CD4-positive, alpha-beta T cell treated with Interleukin-4 for 1 hour (primary cell): ENCODE results near the gene PTPRC.

Experiments used
- DNase-seq, 2 donors: peaks; one replicate each; pipeline ENCODE4 v3.0.0-alpha.2; 2020 to 2022

Gene PTPRC

DNA sequence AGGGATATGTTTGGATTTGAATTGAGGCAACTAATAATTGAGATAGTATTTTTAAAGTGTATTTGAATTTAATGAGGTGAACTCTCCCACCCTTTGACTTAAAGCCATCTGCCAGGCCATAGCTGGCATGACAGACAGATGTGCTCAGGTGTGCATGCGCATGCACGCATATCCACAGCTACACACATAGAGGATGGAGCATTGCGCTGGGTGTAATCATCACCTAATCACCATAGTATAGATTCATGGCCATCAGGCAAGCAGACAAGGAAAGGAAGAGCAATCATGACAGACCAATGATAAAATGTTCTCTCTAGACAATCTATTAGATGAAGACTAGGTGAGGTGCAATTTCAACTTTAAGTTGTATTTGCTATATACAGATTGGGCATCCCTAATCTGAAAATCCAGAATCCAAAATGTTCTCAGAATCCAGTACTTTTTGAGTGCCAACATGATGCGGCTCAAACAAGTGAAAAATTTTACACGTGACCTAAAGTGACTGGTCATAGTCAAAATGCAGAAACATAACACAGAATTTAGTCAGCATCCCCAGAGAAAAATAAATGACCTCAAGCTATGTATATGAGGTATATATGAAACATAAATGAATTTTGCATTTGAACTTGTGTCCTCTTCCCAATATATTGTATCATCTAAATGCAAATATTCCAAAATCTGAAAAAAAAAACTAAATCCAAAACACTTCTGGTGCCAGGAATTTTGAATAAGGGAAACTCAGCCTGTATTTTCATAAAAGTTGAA is 70.1 kb downstream of the PTPRC start:
- DNase-seq: no peak

DNA sequence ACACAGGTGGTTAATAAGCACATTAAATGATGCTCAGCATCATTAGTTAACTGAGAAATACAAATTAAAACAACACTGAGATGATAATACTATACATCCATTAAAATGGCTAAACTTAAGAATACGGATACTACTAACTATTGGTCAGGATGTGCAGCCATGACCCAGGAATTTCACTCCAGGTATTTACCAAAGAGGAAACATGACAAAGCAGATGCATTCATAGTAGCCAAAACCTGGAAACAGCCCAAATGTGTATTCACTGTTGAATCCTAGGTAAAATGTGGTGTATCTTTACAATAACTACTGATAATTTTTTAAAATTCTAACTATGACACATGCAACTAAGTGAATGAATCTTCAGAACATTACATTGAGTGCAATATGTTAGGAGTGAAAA is 73.0 kb downstream of the PTPRC start:
- DNase-seq: no peak

GRCh38 chr1:198713081-198713480 is 74.2 kb downstream of the PTPRC start:
- no peak for DNase-seq

DNA sequence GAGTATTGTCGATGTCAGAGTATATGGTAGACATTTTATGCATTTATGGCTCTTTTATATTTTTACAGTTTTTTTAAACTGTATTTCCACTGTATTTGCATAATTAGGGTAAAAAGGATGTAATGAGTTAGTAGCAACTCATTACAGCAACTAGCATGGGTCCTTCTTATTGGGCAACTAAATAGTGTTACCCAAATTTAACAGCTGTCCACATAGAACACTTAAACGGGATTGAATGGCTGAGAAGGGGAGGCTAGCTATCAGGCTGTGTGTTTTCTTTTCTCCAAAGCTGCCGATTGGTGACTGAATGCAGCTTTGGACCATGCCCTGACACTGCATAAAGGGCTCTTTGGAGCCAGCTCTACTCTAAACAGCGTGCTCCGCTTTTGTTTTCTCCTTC is 75.4 kb downstream of the PTPRC start:
- DNase-seq: no peak

DNA sequence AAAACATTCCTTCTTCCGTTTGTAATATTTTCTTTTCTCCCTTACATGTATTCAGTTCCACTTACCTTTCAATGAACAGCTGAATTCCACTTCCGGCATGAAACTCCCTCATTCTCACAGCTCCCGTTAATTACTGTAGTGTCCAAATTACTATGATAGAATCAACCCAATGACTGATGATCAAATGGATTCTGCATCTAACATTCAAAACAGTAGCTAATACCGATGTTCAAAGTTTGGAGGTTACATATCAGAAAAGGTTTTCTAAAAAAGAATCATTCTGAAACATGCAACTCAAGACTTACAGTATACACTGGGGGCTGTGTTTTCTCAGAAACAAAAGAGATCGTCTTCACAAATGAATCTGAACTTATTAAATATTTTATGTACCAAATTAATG is 77.2 kb downstream of the PTPRC start:
- no peak for DNase-seq

- no peak for DNase-seq
These were observed 78.7 kb downstream of the PTPRC start for GRCh38 chr1:198717510-198717909.

- DNase-seq: no peak
These were observed 84.3 kb downstream of the PTPRC start for GRCh38 chr1:198723127-198723526.

- DNase-seq: no peak
These were observed 86.2 kb downstream of the PTPRC start for GRCh38 chr1:198725090-198725489.

- no peak for DNase-seq
These were observed 87.6 kb downstream of the PTPRC start for GRCh38 chr1:198726455-198726854.

DNA sequence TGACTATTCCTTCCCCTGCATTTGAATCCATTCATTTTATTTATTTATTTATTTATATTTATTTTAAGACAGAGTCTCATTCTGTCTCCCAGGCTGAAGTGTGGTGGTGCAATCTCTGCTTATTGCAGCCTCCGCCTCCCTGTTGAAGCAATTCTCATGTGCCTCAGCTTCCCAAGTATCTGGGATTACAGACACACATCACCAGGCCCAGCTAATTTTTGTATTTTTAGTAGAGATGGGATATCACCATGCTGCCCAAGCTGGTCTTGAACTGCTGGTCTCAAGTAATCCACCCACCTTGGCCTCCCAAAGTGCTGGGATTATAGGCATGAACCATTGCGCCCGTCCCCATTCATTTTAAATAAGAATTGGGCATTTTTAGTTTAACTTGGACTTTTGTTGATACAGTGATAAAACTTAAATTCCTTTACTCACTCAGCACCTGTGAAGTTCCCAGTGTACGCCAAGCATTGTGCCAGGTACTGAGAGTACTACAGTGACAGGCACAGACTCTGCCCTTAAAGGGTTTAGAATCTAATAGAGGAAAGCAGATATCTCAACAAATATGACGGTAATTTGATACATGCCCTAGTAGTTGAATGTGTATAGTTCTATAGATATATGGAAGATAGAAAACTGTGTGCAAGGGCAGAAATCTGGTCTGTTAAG is 90.5 kb downstream of the PTPRC start:
- no peak for DNase-seq

- DNase-seq: no peak
These were observed 92.1 kb downstream of the PTPRC start for GRCh38 chr1:198730952-198731351.

DNA sequence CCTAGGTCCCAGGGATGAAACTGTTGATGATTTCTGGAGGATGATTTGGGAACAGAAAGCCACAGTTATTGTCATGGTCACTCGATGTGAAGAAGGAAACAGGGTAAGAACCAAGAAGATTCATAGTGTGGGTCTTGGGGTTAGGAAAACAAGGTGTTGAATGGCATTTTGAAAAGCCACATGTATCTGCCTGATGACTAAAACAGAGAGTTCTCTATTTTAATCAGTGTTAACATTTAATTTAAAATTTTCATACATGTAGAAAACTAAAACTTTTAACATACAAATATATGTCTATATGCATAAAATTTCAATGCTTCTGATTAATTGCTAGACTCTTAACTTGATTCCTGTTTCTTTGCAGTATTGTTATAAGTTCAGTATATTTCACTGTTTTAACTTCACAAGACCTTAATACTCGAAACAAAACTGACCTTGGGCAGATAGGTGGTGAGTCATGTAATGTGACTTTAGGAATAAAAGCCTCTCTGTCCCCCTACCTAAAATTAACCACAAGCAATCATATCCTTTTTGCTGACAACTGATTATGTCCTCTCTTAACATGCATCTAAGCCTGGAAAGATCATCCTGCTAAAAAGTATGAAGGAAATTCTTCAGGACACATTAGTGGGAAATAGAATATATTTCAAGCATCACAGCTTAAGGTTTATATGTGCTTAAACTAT is 95.6 kb downstream of the PTPRC start:
- no peak for DNase-seq

- DNase-seq: no peak
These were observed 102.9 kb downstream of the PTPRC start for GRCh38 chr1:198741744-198742143.

- DNase-seq: no peak
These were observed 108.3 kb downstream of the PTPRC start for GRCh38 chr1:198747127-198747526.

- no peak for DNase-seq
These were observed 110.4 kb downstream of the PTPRC start for GRCh38 chr1:198749279-198749678.

DNA sequence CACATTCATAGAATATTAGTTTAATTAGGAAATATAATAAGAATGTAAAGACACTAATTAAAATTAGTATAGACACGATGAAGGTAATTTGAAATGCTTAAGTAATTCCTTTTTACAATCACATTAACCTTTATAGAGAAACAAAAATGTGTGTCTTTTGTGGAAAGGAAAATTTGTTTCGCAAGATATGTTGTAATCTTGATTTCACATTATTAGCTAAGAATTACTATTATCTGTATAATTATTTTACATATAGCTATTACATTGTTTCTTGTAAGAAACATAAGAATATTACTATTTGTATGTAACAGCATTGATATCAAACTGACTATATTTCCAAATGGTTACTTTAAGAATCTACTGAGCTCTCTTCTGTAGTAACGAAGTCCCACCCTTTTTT is 111.2 kb downstream of the PTPRC start:
- DNase-seq: no peak

DNA sequence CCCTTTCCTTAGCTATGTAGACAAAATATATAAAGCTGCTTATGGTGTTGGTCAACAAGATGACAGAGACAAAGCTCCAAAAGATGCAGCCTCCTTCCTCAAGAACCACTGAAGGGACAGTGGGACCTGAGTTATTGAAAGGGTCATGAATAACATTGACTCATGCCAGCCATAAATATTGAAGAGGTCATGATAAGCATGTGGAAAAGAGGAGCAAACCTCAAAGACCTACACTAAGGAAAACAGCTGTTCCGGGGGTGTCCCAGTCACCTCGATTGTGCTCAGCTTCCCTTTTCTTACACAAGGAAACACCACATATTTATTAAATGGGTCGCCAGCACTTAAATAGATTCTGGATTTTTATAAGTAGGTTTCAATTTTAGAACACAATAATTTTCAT is 112.9 kb downstream of the PTPRC start:
- no peak for DNase-seq

- no peak for DNase-seq
These were observed 115.8 kb downstream of the PTPRC start for GRCh38 chr1:198754670-198755069.

- DNase-seq: no peak
These were observed 116.9 kb downstream of the PTPRC start for GRCh38 chr1:198755715-198756114.

- no peak for DNase-seq
These were observed 117.6 kb downstream of the PTPRC start for GRCh38 chr1:198756470-198756869.

DNA sequence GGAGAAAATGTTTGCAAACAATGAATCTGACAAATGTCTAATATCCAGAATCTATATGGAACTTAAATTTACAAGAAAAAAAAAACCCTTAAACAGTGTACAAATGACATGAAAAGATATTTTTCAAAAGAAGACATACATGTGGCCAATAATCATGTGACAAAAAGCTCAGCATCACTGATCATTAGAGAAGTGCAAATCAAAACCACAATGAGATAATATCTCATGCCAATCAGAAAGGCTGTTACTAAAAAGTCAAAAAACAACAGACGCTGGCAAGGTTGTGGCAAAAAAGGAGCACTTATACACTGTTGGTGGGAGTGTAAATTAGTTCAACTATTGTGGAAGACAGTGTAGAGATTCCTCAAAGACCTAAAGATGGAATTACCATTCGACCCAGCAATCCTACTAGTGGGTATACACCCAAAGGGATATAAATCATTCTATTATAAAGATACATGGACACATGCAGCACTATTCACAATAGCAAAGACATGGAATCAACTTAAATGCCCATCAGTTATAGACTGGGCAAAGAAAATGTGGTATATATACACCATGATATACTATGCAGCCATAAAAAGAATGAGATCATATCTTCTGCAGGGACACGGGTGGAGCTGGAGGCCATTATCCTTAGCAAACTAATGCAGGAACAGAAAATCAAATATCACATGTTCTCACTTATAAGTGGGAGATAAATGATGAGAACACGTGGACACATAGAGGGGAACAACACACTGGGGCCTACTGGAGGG is 123.2 kb downstream of the PTPRC start:
- DNase-seq: peak in 1 of 2 donors; percentile 43

DNA sequence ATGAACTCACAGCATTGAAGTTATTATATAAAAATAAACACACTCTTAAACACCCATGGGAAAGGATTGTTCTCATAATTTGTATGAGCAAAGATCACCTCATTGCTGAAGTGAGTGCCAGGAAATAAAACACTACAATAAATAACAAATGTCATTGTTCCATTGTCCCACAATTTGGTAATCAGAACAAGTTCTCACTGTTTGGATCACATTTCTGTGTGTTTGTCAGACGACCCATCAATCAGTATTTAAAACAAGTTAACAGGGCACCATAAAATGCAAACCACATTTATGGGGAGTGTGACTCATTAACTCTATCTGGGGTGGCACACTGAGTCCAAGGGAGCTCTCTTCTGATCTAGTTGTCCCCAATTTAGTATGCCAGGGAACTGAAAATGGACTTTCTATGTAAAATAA is 124.5 kb downstream of the PTPRC start:
- no peak for DNase-seq

DNA sequence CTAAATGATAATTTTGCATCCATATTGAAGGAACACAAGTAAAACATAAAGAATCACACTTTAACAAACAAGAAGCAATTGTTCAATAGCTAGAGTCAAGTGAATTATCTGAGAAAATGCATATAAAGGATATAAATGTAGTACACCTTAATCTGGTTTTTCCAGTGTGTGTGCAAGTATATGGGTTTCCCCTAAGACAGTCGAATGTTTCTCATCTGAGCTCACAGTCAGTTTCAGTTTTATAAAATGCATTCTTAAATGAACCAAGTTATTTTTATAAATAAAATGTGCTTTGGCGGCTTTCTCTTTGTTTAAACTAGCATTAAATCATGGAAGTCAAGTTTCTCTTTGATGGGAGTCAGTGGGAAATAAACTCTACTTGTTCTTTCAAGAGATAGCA is 125.9 kb downstream of the PTPRC start:
- no peak for DNase-seq
